ENCODE data around the gene PGM3.

Gene PGM3

GRCh38 chr6:83138758-83139157 lies 54.3 kb downstream of the PGM3 start:
- no peak for TF ChIP-seq CTCF (IDR thresholded peaks at IDR 0.05; ENCODE audit: insufficient read depth, low read length, poor library complexity, severe bottlenecking)
- TF ChIP-seq EZH2phosphoT487 (conservative IDR thresholded peaks at IDR 0.05; ENCODE audit: low read length) = no peak
- Histone ChIP-seq H2AFZ (ENCODE audit: low read depth, low read length, severe bottlenecking) (no peak overlapping the region), H3F3A (ENCODE audit: insufficient read depth) (no peaks in the 10 kb centered on the region), H3K9ac (ENCODE audit: low read length) (no peak overlapping the region), H3K9me2 (replicated peaks; ENCODE audit: insufficient read depth, low read length) (no peaks in the 10 kb centered on the region), H3K4me2 (ENCODE audit: low read depth, low read length, poor library complexity, severe bottlenecking) (no peak overlapping the region), H3K79me2 (ENCODE audit: insufficient read depth, low read length) (no peaks in the 10 kb centered on the region), H3K27me3 (ENCODE audit: low read length) (no peaks in the 10 kb centered on the region), H4K20me1 (ENCODE audit: low read depth, low read length) (no peaks in the 10 kb centered on the region), H3K27ac (ENCODE audit: low read depth, low read length) (no peak overlapping the region), H3K4me3 (ENCODE audit: insufficient read depth, low read length, poor library complexity, severe bottlenecking) (no peak overlapping the region), H3K9me3 (ENCODE audit: insufficient read depth, low read length) (no peaks in the 10 kb centered on the region), H3K36me3 (ENCODE audit: low read length) (peaks cover 42% of the 10 kb centered on the region; the same call in 1 of the 2 replicates)

GRCh38 chr6:83138118-83138722 lies 54.8 kb downstream of the PGM3 start:
- Histone ChIP-seq H2AFZ (ENCODE audit: low read depth, low read length, severe bottlenecking) (no peak overlapping the region), H3K79me2 (ENCODE audit: insufficient read depth, low read length) (no peaks in the 10 kb centered on the region), H4K20me1 (ENCODE audit: low read depth, low read length) (no peaks in the 10 kb centered on the region), H3K36me3 (ENCODE audit: low read length) (peaks cover 45% of the 10 kb centered on the region; the same call in 1 of the 2 replicates), H3K4me3 (ENCODE audit: insufficient read depth, low read length, poor library complexity, severe bottlenecking) (no peak overlapping the region), H3K9me3 (ENCODE audit: insufficient read depth, low read length) (no peaks in the 10 kb centered on the region), H3K27me3 (ENCODE audit: low read length) (no peaks in the 10 kb centered on the region), H3K9ac (ENCODE audit: low read length) (no peak overlapping the region), H3K9me2 (replicated peaks; ENCODE audit: insufficient read depth, low read length) (no peaks in the 10 kb centered on the region), H3F3A (ENCODE audit: insufficient read depth) (no peaks in the 10 kb centered on the region), H3K27ac (ENCODE audit: low read depth, low read length) (no peak overlapping the region), H3K4me2 (ENCODE audit: low read depth, low read length, poor library complexity, severe bottlenecking) (no peak overlapping the region)
- TF ChIP-seq CTCF (IDR thresholded peaks at IDR 0.05; ENCODE audit: insufficient read depth, low read length, poor library complexity, severe bottlenecking) (no peak), EZH2phosphoT487 (conservative IDR thresholded peaks at IDR 0.05; ENCODE audit: low read length) (no peak)

GRCh38 chr6:83132121-83132520 lies 60.9 kb downstream of the PGM3 start:
- Histone ChIP-seq H3K9me3 (ENCODE audit: insufficient read depth, low read length) (no peaks in the 10 kb centered on the region), H3K9me2 (replicated peaks; ENCODE audit: insufficient read depth, low read length) (no peaks in the 10 kb centered on the region), H3K4me3 (ENCODE audit: insufficient read depth, low read length, poor library complexity, severe bottlenecking) (no peak overlapping the region), H3K27ac (ENCODE audit: low read depth, low read length) (no peak overlapping the region), H3K79me2 (ENCODE audit: insufficient read depth, low read length) (no peaks in the 10 kb centered on the region), H3K9ac (ENCODE audit: low read length) (no peak overlapping the region), H3K27me3 (ENCODE audit: low read length) (no peaks in the 10 kb centered on the region), H2AFZ (ENCODE audit: low read depth, low read length, severe bottlenecking) (no peak overlapping the region), H4K20me1 (ENCODE audit: low read depth, low read length) (no peaks in the 10 kb centered on the region), H3K4me2 (ENCODE audit: low read depth, low read length, poor library complexity, severe bottlenecking) (no peak overlapping the region), H3K36me3 (ENCODE audit: low read length) (peaks cover 40% of the 10 kb centered on the region), H3F3A (ENCODE audit: insufficient read depth) (no peaks in the 10 kb centered on the region)
- TF ChIP-seq EZH2phosphoT487 (conservative IDR thresholded peaks at IDR 0.05; ENCODE audit: low read length) (no peak), CTCF (IDR thresholded peaks at IDR 0.05; ENCODE audit: insufficient read depth, low read length, poor library complexity, severe bottlenecking) (no peak)
